ENCODE measurements around the gene NCF4.

- TF ChIP-seq MXI1 (IDR thresholded peaks at IDR 0.05; ENCODE audit: borderline replicate concordance, low read depth, low read length) (no peak), USF2 (IDR thresholded peaks at IDR 0.05; ENCODE audit: low read depth, low read length) (no peak), ELK1 (IDR thresholded peaks at IDR 0.05; ENCODE audit: borderline replicate concordance, low read depth, low read length) (no peak), MAZ (IDR thresholded peaks at IDR 0.05; ENCODE audit: borderline replicate concordance, low read depth, low read length) (no peak), FOS (IDR thresholded peaks at IDR 0.05; ENCODE audit: low read depth, low read length) (no peak), POLR2A (IDR thresholded peaks at IDR 0.05; ENCODE audit: low read depth, low read length) (no peak), BHLHE40 (IDR thresholded peaks at IDR 0.05; ENCODE audit: low read depth, low read length) (no peak), CEBPB (IDR thresholded peaks at IDR 0.05; ENCODE audit: low read depth, low read length) (no peak), RFX5 (IDR thresholded peaks at IDR 0.05; ENCODE audit: low read depth, low read length) (no peak), RAD21 (IDR thresholded peaks at IDR 0.05; ENCODE audit: low read length) (no peak), NFE2L2 (IDR thresholded peaks at IDR 0.05; ENCODE audit: low read depth, low read length) (no peak), MAFK (IDR thresholded peaks at IDR 0.05; ENCODE audit: low read depth, low read length) (no peak), SMC3 (IDR thresholded peaks at IDR 0.05; ENCODE audit: low read depth, low read length) (no peak)
- TF ChIP-seq, protein P1, sequence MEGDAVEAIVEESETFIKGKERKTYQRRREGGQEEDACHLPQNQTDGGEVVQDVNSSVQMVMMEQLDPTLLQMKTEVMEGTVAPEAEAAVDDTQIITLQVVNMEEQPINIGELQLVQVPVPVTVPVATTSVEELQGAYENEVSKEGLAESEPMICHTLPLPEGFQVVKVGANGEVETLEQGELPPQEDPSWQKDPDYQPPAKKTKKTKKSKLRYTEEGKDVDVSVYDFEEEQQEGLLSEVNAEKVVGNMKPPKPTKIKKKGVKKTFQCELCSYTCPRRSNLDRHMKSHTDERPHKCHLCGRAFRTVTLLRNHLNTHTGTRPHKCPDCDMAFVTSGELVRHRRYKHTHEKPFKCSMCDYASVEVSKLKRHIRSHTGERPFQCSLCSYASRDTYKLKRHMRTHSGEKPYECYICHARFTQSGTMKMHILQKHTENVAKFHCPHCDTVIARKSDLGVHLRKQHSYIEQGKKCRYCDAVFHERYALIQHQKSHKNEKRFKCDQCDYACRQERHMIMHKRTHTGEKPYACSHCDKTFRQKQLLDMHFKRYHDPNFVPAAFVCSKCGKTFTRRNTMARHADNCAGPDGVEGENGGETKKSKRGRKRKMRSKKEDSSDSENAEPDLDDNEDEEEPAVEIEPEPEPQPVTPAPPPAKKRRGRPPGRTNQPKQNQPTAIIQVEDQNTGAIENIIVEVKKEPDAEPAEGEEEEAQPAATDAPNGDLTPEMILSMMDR (conservative IDR thresholded peaks at IDR 0.05; ENCODE audit: low read depth, low read length), result no peak
Observed at GRCh38 chr22:36814801-36815200, 46.0 kb upstream of the NCF4 start.

Measured in IMR-90 (cell line).